WERI-Rb-1 (cell line): Measurements from ENCODE around the gene KLK15.
A peak's percentile ranks its signal among the peaks of the same experiment; 100 is the strongest.

Experiments
- DNase-seq: peaks from one replicate; pipeline ENCODE4 v3.0.0-alpha.2; 2020
- H3K27ac ChIP-seq: fragments of 250-450 bp; sonication (Bioruptor Pico); 2 replicates; pipeline ENCODE4 v1.5.1; 2020; ENCODE audit warnings: mild to moderate bottlenecking, moderate library complexity
- H3K27me3 ChIP-seq: fragments of 250-450 bp; sonication (Bioruptor Pico); 2 replicates; pipeline ENCODE4 v1.5.1; 2021; ENCODE audit warnings: mild to moderate bottlenecking, low read depth, moderate library complexity; ENCODE audit not compliant: insufficient read depth, severe bottlenecking
- H3K36me3 ChIP-seq: fragments of 250-450 bp; sonication (Bioruptor Pico); 2 replicates; pipeline ENCODE4 v1.5.1; 2020; ENCODE audit warnings: mild to moderate bottlenecking, moderate library complexity
- H3K4me3 ChIP-seq: 2 replicates; pipeline ENCODE4 v1.5.1; 2011; ENCODE audit warnings: low read depth, mild to moderate bottlenecking, control low read depth, low read length
- H3K9me3 ChIP-seq: fragments of 250-450 bp; sonication (Bioruptor Pico); 2 replicates; pipeline ENCODE4 v1.5.1; 2021; ENCODE audit warnings: mild to moderate bottlenecking, moderate library complexity; ENCODE audit not compliant: severe bottlenecking
- TF ChIP-seq, protein P1 (sequence below): IDR thresholded peaks from 2 replicates; pipeline ENCODE4 v1.5.1; 2011; ENCODE audit warnings: low read depth, mild to moderate bottlenecking, control low read depth, inconsistent platforms, low read length

The KLK15 gene

DNA sequence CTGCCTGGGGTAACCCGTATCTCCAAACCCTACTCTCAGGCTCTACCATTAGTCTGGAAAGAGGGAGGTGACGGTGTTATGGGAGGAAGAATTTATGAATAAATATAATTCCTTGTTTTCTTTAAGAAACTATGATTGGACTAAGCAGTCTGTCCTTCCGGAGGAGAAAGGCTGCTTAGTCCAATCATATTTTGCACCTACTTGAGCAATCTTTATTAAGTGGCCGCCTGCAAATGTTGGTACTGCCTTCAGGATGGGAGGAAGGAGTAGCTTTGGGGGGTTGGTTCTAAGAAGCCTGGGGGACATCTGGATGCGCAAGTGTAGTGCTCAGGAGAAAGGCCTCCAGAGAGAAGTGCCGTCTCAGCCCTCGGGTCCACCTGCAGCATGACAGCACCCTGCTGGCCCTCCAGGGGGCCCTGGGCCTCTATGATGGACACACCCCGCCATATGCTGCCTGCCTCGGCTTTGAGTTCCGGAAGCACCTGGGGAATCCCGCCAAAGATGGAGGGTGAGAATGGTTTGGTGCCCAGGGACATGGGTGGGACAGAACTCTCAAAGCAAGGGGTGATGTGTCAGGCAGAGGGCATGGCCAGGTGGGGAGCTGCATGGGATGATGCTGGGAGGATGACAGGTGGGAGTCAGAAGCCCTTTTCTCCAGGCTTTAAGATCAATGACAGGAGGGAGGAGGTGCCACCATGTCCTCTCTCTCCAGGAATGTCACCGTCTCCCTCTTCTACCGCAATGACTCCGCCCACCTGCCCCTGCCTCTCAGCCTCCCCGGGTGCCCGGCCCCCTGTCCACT is 39.1 kb downstream of the KLK15 start:
- DNase-seq = peak; percentile 84
- no peaks in the 10 kb centered on the region for H3K27me3 ChIP-seq
- H3K9me3 ChIP-seq = no peaks in the 10 kb centered on the region
- no peak overlapping the region for H3K4me3 ChIP-seq
- TF ChIP-seq, protein P1, sequence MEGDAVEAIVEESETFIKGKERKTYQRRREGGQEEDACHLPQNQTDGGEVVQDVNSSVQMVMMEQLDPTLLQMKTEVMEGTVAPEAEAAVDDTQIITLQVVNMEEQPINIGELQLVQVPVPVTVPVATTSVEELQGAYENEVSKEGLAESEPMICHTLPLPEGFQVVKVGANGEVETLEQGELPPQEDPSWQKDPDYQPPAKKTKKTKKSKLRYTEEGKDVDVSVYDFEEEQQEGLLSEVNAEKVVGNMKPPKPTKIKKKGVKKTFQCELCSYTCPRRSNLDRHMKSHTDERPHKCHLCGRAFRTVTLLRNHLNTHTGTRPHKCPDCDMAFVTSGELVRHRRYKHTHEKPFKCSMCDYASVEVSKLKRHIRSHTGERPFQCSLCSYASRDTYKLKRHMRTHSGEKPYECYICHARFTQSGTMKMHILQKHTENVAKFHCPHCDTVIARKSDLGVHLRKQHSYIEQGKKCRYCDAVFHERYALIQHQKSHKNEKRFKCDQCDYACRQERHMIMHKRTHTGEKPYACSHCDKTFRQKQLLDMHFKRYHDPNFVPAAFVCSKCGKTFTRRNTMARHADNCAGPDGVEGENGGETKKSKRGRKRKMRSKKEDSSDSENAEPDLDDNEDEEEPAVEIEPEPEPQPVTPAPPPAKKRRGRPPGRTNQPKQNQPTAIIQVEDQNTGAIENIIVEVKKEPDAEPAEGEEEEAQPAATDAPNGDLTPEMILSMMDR = peak; percentile 47
- H3K36me3 ChIP-seq = peaks cover 42% of the 10 kb centered on the region
- peak overlapping the region; percentile 33 for H3K27ac ChIP-seq

DNA sequence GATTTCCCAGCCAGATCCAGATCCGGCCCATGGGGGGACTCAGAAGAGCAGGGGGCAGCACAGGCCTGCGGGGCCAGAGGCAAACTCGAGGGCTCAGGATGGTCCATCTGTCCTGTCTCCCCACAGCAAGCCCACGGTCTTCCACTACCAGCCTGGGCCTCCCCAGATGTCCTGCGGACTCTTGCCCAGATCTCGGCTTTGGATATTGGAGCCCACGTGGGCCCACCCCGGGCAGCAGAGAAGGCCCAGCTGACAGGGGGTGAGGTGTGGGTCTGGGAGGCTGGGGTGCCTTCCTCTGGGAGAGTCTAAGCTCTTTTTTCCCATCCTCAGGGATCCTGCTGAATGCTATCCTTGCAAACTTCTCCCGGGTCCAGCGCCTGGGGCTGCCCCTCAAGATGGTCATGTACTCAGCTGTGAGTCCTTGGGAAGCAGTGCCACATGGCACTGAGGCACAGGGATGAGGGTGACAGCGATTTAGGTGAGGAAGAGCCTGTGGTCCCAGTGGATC is 39.8 kb downstream of the KLK15 start:
- Histone ChIP-seq H3K27me3 (no peaks in the 10 kb centered on the region), H3K9me3 (no peaks in the 10 kb centered on the region), H3K27ac (peak overlapping the region; percentile 16; the same call in 1 of the 2 replicates), H3K36me3 (peaks cover 35% of the 10 kb centered on the region), H3K4me3 (no peak overlapping the region)
- DNase-seq = peak; percentile 26
- TF ChIP-seq, protein P1 = no peak

DNA sequence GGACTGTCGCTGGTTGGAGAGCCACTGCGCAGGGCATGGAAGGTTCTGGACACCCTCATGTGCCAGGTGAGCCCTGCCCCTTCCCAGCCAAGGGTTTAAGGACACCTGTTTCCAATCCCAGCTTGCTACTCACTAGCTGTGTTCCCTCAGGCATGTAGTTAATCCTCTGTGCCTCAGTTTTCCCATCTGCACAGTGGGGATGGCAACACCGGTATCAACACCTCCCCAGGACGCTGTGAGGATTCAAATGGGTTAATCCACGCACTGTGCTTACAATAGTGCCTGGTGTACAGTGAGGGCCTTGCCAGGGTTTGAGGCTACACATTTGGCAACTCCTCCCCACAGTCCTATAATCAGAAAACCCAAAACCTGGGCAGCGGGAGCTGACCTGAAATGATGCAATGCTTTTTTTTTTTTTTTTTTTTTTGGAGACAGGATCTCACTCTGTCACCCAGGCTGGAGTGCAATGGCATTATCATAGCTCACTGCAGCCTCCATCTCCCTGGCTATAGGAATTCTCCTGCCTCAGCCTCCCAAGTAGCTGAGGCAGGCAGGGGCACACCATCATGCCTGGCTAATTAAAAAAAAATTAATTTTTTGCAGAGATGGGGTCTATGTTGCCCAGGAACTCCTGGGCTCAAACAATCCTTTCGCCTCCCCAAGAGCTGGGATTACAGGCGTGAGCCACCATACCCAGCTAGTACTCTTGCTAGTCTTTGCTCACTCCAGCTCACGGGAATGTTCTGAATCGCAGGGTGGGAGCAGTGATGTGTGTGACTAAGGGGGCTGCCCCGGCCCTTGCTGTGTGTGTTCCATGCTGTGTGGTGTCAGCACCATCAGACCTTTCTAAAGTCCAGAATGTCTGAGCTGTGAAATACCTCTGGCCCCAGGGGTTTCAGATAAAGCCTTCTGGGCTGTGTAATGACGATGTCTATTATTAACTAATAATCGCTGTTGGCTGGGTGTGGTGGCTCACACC is 40.8 kb downstream of the KLK15 start:
- DNase-seq = no peak
- no peak overlapping the region for H3K27ac ChIP-seq
- no peaks in the 10 kb centered on the region for H3K9me3 ChIP-seq
- TF ChIP-seq, protein P1 = no peak
- H3K36me3 ChIP-seq = peaks cover 25% of the 10 kb centered on the region
- H3K27me3 ChIP-seq = no peaks in the 10 kb centered on the region
- H3K4me3 ChIP-seq = no peak overlapping the region

DNA sequence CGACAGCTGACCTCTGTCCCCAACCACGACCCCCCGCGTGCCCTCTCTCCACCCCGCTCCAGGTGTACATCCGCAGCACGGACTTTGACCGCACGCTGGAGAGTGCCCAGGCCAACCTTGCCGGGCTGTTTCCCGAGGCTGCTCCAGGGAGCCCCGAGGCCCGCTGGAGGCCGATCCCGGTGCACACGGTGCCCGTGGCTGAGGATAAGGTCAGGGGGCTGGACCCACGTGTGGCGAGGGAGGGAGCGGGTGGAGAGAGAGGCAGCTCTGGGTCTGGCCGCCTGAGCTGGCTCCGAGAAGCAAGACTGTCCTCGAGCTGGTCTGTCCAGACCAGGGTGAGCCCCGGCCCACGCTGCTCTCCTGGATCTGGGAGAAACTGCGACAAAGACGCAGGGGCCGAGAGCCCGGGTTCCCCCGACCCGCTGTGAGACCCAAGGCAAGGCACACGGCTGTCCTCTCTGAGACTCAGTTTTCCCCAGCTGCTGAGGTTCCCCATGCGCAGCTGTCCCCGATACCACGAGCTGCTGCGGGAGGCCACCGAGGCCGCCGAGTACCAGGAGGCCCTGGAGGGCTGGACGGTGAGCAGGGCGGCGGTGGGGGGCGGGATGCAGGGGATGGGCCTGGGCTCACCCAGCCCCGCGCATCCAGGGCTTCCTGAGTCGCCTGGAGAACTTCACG is 41.6 kb downstream of the KLK15 start:
- no peak for DNase-seq
- TF ChIP-seq, protein P1 = no peak
- Histone ChIP-seq H3K36me3 (peaks cover 16% of the 10 kb centered on the region), H3K4me3 (no peak overlapping the region), H3K27ac (no peak overlapping the region), H3K9me3 (no peaks in the 10 kb centered on the region), H3K27me3 (no peaks in the 10 kb centered on the region)

DNA sequence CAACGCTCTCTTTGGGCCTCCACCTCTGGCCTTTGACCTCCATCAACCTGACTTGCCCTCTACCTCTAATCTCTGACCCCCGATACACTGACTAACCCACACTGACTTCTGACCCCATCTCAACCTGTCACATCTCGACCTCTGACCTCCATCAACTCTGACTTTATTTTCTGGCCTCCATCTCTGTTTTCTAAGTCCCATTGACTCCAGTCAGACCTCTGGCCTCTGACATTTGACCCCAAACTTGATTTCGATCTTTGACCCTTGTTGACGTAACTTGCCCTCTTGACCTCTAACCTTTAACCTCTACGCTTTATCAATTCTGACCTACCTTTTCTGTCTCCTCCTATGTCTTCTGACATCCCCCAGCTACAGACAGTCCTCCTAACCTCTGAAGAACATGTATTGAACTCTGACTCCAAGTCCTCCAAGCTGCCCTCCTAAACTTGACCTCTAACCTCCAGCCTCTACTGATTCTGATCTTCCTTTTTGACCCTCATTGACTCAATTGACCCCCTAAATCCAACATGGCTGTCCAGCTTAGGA is 42.4 kb downstream of the KLK15 start:
- Histone ChIP-seq H3K4me3 (no peak overlapping the region), H3K27ac (no peak overlapping the region), H3K36me3 (peaks cover 11% of the 10 kb centered on the region; the same call in 1 of the 2 replicates), H3K9me3 (no peaks in the 10 kb centered on the region), H3K27me3 (no peaks in the 10 kb centered on the region)
- no peak for DNase-seq
- TF ChIP-seq, protein P1 = no peak
